ENCODE data around the gene THEMIS.

GRCh38 chr6:127902933-127903332 is 2.1 kb upstream of the THEMIS start:
- TF ChIP-seq CTCF (IDR thresholded peaks at IDR 0.05) (no peak), EZH2phosphoT487 (IDR thresholded peaks at IDR 0.05) (no peak), EZH2 (IDR thresholded peaks at IDR 0.05) (no peak)
